HG03354 (cell line): Measurements from ENCODE around the gene PTPRD.

Experiments used
- ATAC-seq: cut with Tn5 transposase; IDR thresholded peaks from one replicate; pipeline ENCODE4 v1.9.1; 2021; ENCODE audit warnings: mild to moderate bottlenecking; ENCODE audit not compliant: unreplicated experiment, poor library complexity, severe bottlenecking

PTPRD gene

DNA sequence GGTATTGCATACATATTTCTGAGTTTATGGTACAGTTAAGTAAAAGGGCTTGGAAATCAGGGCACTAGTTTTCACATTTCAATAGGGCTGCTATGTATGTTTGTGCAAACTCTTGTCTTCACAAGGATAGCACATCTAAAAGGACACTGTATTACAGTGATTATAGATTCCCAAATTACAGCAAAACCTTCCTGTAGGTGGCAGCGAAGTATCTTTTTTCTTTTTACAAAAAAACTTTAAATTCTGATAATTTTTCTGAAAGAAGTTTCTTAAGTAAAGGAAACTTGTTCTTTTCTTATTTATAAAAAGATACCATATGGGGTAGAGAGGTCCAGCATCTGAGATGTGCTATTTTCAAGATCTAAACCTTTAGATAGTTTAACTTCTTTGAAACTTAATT lies 337.8 kb downstream of the PTPRD start:
- no peak for ATAC-seq

GRCh38 chr9:10274175-10274574 lies 338.6 kb downstream of the PTPRD start:
- no peak for ATAC-seq

DNA sequence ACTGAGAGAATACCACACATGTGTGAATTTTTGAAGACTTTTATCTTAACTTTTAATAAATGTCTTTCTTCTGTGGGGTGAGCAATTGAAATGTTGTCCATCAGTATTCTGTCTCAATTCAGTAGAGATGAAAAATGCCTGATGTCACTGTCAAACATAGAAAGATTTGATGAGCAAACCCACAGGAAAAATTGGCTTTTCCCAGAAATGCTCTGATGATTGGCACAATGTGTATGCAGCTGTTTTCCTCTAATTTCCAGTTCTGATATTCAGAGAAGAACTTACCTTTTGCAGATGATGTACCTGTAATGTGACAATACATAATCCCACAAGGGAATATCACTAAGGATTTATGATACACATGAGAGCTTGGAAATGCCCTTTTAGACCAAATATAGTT lies 340.0 kb downstream of the PTPRD start:
- no peak for ATAC-seq

GRCh38 chr9:10268531-10269485 lies 344.0 kb downstream of the PTPRD start:
- peak; percentile 67 for ATAC-seq

DNA sequence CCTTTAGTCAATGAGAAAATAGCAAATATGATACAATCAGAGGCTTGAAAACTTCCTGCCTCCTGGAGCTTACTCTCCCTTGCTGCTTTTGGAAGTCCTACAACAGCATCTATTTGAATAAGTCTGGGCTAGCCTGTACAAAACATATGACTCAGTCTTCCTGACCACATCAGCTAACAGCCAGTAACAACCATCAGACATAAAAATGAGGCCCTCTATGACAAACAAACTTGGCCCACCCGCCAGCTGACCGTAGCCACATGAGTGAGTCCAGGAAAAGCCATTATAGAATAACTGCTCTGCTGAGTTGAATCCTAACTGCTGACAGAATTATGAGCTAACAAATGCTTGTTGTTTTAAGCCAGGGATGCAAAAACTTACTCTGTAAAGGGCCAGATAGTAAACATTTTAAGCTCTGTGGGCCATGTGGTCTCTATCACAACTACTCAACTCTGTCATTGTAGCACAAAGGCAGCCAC lies 347.6 kb downstream of the PTPRD start:
- no peak for ATAC-seq

- ATAC-seq: no peak
Measured at GRCh38 chr9:10260501-10260900, 352.3 kb downstream of the PTPRD start.

DNA sequence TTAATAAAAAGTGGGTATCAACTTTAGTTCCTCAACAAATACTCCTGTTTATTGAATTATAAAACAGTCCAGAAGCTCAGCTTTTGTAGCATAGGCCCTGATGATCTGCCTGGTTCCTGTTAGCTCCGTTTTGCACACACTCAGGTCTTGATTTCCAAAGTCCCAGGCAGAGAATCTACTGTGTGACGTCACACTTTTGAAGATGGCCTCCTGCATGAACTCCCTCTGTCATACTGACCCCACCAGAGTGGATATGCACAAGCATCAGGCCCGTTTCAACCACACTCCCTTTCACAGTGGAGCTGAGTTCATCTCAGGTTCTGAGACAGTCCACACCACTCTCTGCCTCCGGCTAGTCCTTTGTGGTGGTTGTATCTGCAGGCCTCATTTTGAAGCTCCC lies 353.1 kb downstream of the PTPRD start:
- ATAC-seq: no peak

GRCh38 chr9:10255758-10256157 lies 357.0 kb downstream of the PTPRD start:
- ATAC-seq: no peak

DNA sequence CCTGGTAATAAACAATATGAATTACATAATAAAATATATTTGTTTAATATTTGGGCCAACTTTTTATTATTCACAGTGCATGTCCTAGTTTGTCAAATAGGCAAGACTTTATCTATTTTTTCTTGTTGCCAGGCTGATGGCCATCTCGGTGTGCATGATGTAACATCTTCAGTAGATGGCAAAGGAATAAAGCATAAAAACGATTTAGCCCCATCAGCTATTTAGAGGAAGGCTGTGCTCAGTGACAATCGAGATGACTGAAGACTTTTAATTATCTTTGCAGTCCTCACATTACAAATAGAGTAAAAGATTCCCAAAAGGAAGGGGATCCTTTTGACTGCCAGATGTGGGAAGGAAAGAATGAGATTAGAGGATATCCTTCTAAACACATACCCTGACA lies 358.5 kb downstream of the PTPRD start:
- ATAC-seq: no peak

DNA sequence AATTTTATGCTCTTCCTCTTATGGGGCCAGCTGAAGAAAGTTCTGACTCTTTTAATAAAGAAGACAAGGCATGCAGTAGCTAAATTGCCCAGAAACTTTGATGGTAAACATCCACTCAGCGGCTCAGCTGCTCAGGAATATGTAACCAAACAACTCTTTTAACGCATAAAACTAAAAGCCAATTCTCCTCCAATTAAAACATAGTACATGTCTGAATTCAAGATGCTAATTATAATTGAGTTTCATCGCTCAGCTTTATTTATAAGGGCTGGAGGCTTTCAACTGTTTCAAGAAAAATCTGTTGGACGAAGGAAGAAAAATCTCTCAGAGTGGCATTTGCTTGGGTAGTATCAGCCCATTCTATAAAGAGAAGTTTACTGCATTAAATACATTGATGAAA lies 359.5 kb downstream of the PTPRD start:
- ATAC-seq: no peak

GRCh38 chr9:10252174-10252573 lies 360.6 kb downstream of the PTPRD start:
- no peak for ATAC-seq

DNA sequence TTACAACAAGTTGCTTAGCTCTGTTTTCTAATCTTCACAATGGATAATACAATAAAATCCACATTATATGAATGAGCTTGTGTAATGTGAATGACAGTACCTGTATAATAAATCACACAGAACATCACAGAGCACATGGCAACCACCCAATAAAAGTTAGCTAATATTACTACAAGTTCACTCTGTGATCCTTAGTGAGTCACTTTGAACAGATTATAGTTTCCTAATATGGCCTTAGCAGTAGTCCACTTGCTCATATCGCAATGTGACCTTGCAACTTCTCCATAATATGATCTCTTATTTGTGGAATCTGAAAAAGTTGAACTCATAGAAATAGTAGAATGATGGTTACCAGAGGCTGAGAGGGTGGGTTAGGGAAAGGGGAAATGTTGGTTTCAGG lies 361.3 kb downstream of the PTPRD start:
- ATAC-seq: no peak

- ATAC-seq: no peak
Measured at GRCh38 chr9:10250219-10250618, 362.6 kb downstream of the PTPRD start.

- ATAC-seq: no peak
Measured at GRCh38 chr9:10248890-10249289, 363.9 kb downstream of the PTPRD start.

DNA sequence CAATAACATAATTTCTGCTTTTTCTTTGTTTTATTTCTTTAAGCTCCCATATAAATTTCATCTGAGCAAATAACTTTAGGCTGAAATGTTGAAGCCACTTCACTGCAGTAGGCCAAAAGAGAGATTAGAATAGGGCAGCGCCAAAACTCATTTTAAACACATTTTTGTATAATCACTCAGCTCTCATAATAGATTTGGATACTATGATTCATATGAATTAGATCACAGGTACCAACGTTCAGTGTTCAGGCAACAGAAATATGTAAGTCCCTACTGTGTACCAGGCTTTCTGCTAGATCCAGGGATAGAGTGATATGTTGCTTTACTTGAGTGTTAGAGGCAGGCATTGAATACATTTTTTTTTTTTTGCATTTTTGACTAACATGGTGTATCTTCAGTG lies 370.5 kb downstream of the PTPRD start:
- no peak for ATAC-seq

DNA sequence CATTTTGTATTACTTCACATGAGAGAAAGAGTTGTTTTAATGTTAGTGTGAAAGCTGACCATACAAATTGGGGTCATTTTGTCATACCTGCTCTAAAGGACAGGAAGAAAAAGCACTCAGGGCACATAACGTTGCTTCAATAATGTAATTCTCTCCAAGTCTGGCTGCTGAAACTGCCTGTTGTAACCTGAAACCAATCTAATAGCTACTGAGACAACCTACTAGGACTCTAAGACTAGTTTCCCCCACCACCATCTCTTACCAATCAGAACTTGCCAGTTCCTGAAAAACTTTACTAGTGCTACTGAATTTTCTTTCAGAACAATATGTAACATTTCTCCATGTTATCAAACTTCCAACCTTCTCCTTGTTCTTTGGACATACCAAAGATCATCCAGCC lies 374.7 kb downstream of the PTPRD start:
- no peak for ATAC-seq

- ATAC-seq: no peak
Measured at GRCh38 chr9:10237584-10237983, 375.2 kb downstream of the PTPRD start.

- no peak for ATAC-seq
Measured at GRCh38 chr9:10236161-10236560, 376.6 kb downstream of the PTPRD start.

- no peak for ATAC-seq
Measured at GRCh38 chr9:10235376-10235775, 377.4 kb downstream of the PTPRD start.

GRCh38 chr9:10232352-10232930 lies 380.4 kb downstream of the PTPRD start:
- no peak for ATAC-seq

DNA sequence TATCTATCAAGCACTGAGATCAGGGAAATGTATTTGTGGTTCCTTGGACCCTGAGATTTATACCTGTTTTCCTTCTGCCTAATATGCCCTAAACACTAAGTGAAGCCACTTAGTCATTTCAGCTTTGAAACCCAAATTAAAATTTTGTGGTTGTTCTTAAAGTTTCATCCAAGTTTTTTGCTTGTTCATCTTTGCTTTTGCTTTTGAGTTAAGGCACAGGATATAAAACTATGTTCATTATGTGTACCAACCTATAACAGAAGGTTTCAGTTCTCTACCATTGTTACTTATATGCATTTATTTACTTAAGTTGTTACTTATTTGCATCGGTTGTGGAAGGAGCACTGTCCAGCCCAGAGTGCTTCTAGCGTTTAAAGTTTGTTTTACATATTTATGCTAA lies 382.3 kb downstream of the PTPRD start:
- peak; percentile 97 for ATAC-seq
